ENCODE results near the gene TAF11. TPM values are rescaled to one million over a fixed set of nuclear protein-coding genes. Genes with fewer than 3 reads are reported as not detected.

TAF11 gene
- total RNA-seq, 1 donor from 2014 or later = 33.8 TPM

DNA sequence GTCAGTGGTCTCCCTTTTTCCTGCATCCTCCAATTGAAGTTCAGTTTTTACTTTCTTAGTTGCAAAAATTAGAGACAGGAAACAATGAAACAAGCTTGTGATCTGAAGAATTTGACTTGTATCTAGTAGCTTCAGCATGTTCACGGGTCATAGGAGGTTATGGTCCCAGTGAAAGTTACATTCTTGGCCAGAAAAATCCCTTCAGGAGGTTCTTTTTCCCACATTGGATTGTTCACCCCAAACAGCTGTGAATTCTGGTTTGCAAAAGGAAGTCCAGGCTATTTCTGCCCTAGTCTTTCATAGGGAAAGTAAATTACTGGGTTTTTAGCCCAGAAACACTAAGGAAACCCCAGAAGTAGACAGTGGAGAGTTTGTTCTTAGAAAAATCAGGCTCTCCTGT lies 9.3 kb upstream of the TAF11 start:
- Mint-ChIP-seq H3K27me3 (ENCODE audit: unreplicated experiment) (no peaks in the 10 kb centered on the region), H3K36me3 (ENCODE audit: unreplicated experiment) (no peaks in the 10 kb centered on the region), H3K27ac (ENCODE audit: unreplicated experiment) (no peak overlapping the region), H3K4me3 (ENCODE audit: unreplicated experiment) (no peak overlapping the region), H3K9me3 (ENCODE audit: unreplicated experiment) (no peaks in the 10 kb centered on the region), H3K4me1 (ENCODE audit: unreplicated experiment) (peaks cover 3% of the 10 kb centered on the region)
- TF ChIP-seq, protein P1, sequence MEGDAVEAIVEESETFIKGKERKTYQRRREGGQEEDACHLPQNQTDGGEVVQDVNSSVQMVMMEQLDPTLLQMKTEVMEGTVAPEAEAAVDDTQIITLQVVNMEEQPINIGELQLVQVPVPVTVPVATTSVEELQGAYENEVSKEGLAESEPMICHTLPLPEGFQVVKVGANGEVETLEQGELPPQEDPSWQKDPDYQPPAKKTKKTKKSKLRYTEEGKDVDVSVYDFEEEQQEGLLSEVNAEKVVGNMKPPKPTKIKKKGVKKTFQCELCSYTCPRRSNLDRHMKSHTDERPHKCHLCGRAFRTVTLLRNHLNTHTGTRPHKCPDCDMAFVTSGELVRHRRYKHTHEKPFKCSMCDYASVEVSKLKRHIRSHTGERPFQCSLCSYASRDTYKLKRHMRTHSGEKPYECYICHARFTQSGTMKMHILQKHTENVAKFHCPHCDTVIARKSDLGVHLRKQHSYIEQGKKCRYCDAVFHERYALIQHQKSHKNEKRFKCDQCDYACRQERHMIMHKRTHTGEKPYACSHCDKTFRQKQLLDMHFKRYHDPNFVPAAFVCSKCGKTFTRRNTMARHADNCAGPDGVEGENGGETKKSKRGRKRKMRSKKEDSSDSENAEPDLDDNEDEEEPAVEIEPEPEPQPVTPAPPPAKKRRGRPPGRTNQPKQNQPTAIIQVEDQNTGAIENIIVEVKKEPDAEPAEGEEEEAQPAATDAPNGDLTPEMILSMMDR (IDR thresholded peaks at IDR 0.05) = no peak
- DNase-seq (ENCODE audit: extremely low spot score, unreplicated experiment) = no peak

DNA sequence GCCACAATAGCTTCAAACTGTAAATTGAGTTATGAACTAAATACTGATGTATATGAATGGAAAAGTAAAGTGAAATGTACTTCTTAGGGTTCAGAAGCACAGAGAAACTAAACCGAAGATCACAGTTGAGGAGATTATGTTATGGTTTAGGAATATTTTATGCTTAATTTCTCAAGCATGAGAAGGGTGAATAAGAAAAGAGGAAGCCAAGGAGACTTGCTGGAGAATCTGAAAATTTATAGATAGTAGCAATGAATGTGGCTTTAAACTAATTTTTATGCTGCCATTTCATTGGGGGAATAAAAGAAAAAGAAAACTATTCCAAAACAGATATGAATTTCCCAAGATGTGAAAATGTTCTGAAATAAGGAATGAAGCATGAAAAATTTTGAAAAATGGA lies 6.9 kb upstream of the TAF11 start:
- Mint-ChIP-seq H3K4me1 (ENCODE audit: unreplicated experiment) (peaks cover 15% of the 10 kb centered on the region), H3K27ac (ENCODE audit: unreplicated experiment) (no peak overlapping the region), H3K9me3 (ENCODE audit: unreplicated experiment) (no peaks in the 10 kb centered on the region), H3K4me3 (ENCODE audit: unreplicated experiment) (no peak overlapping the region), H3K27me3 (ENCODE audit: unreplicated experiment) (no peaks in the 10 kb centered on the region), H3K36me3 (ENCODE audit: unreplicated experiment) (no peaks in the 10 kb centered on the region)
- TF ChIP-seq, protein P1 (IDR thresholded peaks at IDR 0.05) = no peak
- DNase-seq (ENCODE audit: extremely low spot score, unreplicated experiment) = no peak

DNA sequence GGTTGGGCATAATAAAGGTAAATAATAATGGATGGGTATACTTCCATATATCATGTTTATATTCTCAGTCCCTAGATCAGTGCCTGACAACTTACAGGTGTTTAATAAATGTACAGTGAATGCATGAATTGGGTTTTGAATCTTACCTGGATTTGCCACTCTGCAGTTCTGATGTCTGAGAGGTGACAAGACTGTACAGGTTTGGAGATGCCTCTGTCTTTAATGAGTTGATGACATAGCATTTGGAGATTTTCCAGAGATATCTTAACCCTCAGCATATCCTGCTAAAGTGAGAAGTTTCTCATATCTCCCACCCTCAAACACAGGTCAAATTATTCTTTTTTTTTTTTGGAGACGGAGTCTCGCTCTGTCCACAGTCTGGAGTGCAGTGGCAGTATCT lies 3.5 kb upstream of the TAF11 start:
- Mint-ChIP-seq H3K9me3 (ENCODE audit: unreplicated experiment) (no peaks in the 10 kb centered on the region), H3K4me3 (ENCODE audit: unreplicated experiment) (no peak overlapping the region), H3K4me1 (ENCODE audit: unreplicated experiment) (peaks cover 26% of the 10 kb centered on the region), H3K27me3 (ENCODE audit: unreplicated experiment) (no peaks in the 10 kb centered on the region), H3K36me3 (ENCODE audit: unreplicated experiment) (no peaks in the 10 kb centered on the region), H3K27ac (ENCODE audit: unreplicated experiment) (no peak overlapping the region)
- DNase-seq (ENCODE audit: extremely low spot score, unreplicated experiment) = no peak
- TF ChIP-seq, protein P1 (IDR thresholded peaks at IDR 0.05) = no peak

DNA sequence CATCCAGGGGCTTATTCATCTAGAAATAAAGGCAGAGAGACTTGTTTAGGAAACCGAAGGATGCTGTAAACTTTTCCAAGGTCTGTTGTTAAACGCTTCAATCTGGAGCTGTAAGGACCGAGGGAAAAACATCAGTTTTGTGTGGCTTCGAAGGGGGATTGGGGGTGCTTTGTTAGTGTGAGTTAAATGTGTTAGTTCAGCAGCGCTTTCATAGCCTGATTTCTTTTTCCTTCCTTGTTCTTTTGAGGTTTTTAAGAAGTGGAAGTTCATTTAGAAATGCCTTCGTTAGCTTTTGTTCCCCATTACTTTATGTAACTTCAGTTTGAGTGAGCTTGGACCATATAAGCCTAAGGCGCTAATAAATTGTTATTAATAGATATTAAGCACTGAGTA lies 2.7 kb upstream of the TAF11 start:
- peaks cover 30% of the 10 kb centered on the region for H3K4me1 Mint-ChIP-seq (ENCODE audit: unreplicated experiment)
- TF ChIP-seq, protein P1 (IDR thresholded peaks at IDR 0.05) = no peak
- H3K27me3 Mint-ChIP-seq (ENCODE audit: unreplicated experiment) = no peaks in the 10 kb centered on the region
- H3K27ac Mint-ChIP-seq (ENCODE audit: unreplicated experiment) = no peak overlapping the region
- DNase-seq (ENCODE audit: extremely low spot score, unreplicated experiment) = no peak
- no peaks in the 10 kb centered on the region for H3K36me3 Mint-ChIP-seq (ENCODE audit: unreplicated experiment)
- H3K9me3 Mint-ChIP-seq (ENCODE audit: unreplicated experiment) = no peaks in the 10 kb centered on the region
- peak overlapping the region; percentile 100 for H3K4me3 Mint-ChIP-seq (ENCODE audit: unreplicated experiment)

DNA sequence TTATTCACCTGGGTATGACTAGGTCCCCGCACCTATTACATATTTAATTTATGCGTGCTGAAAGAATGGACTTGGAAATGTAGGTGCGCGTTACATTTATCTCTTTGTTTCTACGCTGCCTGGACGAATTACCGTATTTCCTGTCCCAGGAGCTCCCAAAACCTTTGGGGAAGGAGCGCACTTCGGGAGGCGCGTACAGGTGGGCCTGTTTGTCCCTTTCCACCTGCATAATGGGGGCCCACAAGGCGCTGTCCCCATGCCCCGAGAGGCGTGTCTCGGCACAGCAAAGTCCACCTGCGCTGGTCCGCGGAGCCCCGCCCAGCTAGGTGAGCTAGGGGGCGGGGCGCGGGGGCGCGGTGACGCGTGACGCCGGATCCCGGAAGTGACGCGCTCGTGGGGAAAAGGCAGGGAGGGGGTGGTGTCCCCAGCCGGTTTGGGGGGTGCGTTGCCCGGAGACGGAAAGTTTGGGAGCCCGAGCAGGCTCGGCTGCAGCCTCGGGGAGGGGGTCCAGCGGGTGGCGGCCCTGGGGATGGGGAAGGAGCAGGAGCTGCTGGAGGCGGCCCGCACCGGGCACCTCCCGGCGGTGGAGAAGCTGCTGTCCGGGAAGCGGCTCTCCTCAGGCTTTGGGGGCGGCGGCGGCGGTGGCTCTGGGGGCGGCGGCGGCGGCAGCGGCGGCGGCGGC lies 1.2 kb upstream of the TAF11 start, which contains the start of gene ANKS1A:
Gene ANKS1A, plus strand, starts transcription at position 382 of the 682 bp plus-strand sequence. Its CDS starts 148 bp downstream, at position 530.
- Mint-ChIP-seq H3K27ac (ENCODE audit: unreplicated experiment) (peak within 1 kb of the TSS; percentile 100), H3K4me3 (ENCODE audit: unreplicated experiment) (peak within 1 kb of the TSS; percentile 100), H3K36me3 (ENCODE audit: unreplicated experiment) (peaks cover 5% of the 10 kb centered on the region), H3K9me3 (ENCODE audit: unreplicated experiment) (no peaks in the 10 kb centered on the region), H3K27me3 (ENCODE audit: unreplicated experiment) (no peaks in the 10 kb centered on the region), H3K4me1 (ENCODE audit: unreplicated experiment) (peaks cover 31% of the 10 kb centered on the region)
- peak; percentile 88 for DNase-seq (ENCODE audit: extremely low spot score, unreplicated experiment)
- TF ChIP-seq, protein P1 (IDR thresholded peaks at IDR 0.05) = no peak

Data from osteocyte (in vitro differentiated cells).